DOHH2 (cell line): ENCODE results near the gene POTEF.
"Not testable (repeated sequence)": the region's sequence is repeated elsewhere in the genome, so short reads cannot be mapped to it uniquely, and the experiment has no call there.

ENCODE experiments used
- H3F3A ChIP-seq: fragments of 200-600 bp; sonication (generic), shearing (Covaris generic); 2 replicates; pipeline ENCODE4 v1.6.0; 2016; ENCODE audit warnings: antibody characterized with exemption, mild to moderate bottlenecking; ENCODE audit not compliant: control insufficient read depth, insufficient read depth
- H3K27ac ChIP-seq: fragments of 200-600 bp; sonication (generic); 2 replicates; pipeline ENCODE4 v1.5.1; 2014; ENCODE audit warnings: low read depth, mild to moderate bottlenecking, low read length, moderate library complexity
- H3K27me3 ChIP-seq: fragments of 200-600 bp; sonication (generic); 2 replicates; pipeline ENCODE4 v1.6.1; 2014; ENCODE audit warnings: mild to moderate bottlenecking, low read length, mixed read lengths; ENCODE audit not compliant: control insufficient read depth
- H3K36me3 ChIP-seq: fragments of 200-600 bp; sonication (generic); 2 replicates; pipeline ENCODE4 v1.6.1; 2014; ENCODE audit warnings: mild to moderate bottlenecking, low read length, moderate library complexity, mixed read lengths; ENCODE audit not compliant: control insufficient read depth
- H3K4me1 ChIP-seq: fragments of 200-600 bp; sonication (generic); 2 replicates; pipeline ENCODE4 v1.6.1; 2014; ENCODE audit warnings: mild to moderate bottlenecking, low read length, mixed read lengths; ENCODE audit not compliant: control insufficient read depth
- H3K4me2 ChIP-seq: fragments of 200-600 bp; sonication (generic); 2 replicates; pipeline ENCODE4 v1.6.0; 2014; ENCODE audit warnings: mild to moderate bottlenecking, low read length, moderate library complexity
- H3K4me3 ChIP-seq: fragments of 200-600 bp; sonication (generic); 2 replicates; pipeline ENCODE4 v1.5.1; 2014; ENCODE audit warnings: mild to moderate bottlenecking, low read length, mixed read lengths
- H3K79me2 ChIP-seq: fragments of 200-600 bp; sonication (generic); 2 replicates; pipeline ENCODE4 v1.6.1; 2014; ENCODE audit warnings: mild to moderate bottlenecking, low read length, mixed read lengths; ENCODE audit not compliant: control insufficient read depth
- H3K9me2 ChIP-seq: fragments of 200-600 bp; sonication (generic); replicated peaks from 2 replicates; pipeline ENCODE4 v1.6.1; 2014; ENCODE audit warnings: mild to moderate bottlenecking, low read length, mixed read lengths; ENCODE audit not compliant: control insufficient read depth
- H3K9me3 ChIP-seq: fragments of 200-600 bp; sonication (generic); 2 replicates; pipeline ENCODE4 v1.6.1; 2014; ENCODE audit warnings: antibody characterized with exemption, low read length, mixed read lengths; ENCODE audit not compliant: control insufficient read depth, insufficient read depth
- H4K20me1 ChIP-seq: fragments of 200-600 bp; sonication (generic); 2 replicates; pipeline ENCODE4 v1.6.0; 2014; ENCODE audit warnings: low read depth, mild to moderate bottlenecking, antibody characterized with exemption, low read length, moderate library complexity; ENCODE audit not compliant: control insufficient read depth, insufficient read depth
- CTCF ChIP-seq: fragments of 200-600 bp; sonication (generic); IDR thresholded peaks from one replicate; pipeline ENCODE4 v1.5.1; 2014; ENCODE audit warnings: antibody characterized with exemption, mild to moderate bottlenecking, low read depth, low read length; ENCODE audit not compliant: poor library complexity, severe bottlenecking
- EZH2phosphoT487 ChIP-seq: fragments of 200-600 bp; sonication (generic); IDR thresholded peaks from 2 replicates; pipeline ENCODE4 v1.6.1; 2017; ENCODE audit warnings: borderline replicate concordance, mild to moderate bottlenecking, antibody characterized with exemption, low read length, moderate library complexity, mixed read lengths

POTEF gene

DNA sequence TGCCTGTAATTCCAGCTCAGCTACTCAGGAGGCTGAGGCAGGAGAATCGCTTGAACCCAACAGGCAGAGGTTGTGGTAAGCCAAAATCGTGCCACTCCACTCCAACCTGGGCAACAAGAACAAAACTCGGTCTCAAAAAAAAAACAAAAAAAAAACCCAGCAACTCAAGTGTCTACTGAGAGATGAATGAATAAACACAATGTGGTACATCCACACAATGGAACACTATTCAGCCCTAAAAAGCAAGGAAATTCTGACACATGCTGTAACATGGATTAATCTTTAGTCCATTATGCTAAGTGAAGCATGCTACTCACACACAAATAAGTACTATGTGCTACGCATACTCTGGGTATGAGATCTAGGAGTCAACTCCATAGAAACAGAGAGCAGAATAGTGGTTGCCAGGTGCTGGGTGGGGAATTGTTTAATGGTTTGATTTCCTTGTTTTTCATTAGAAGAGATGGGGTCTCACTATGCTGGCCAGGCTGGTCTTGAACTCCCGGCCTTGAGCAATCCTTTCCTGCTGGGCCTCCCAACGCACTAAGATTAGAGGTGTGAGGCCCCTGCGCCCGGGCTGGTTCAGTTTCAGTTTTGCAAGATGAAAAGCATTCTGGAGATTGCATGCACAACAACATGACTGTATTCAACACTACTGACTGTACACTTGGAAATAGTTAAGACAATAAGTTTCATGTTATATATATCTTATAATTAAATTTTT, 36.4 kb upstream of the POTEF start:
- no peak overlapping the region for H3K4me2 ChIP-seq
- H3K27me3 ChIP-seq: no peaks in the 10 kb centered on the region
- H3K36me3 ChIP-seq: peaks cover 53% of the 10 kb centered on the region
- no peak overlapping the region for H3K27ac ChIP-seq
- no peaks in the 10 kb centered on the region for H4K20me1 ChIP-seq
- H3K4me3 ChIP-seq: no peak overlapping the region
- H3F3A ChIP-seq: no peaks in the 10 kb centered on the region
- H3K9me2 ChIP-seq: no peaks in the 10 kb centered on the region
- no peaks in the 10 kb centered on the region for H3K79me2 ChIP-seq
- no peak for TF ChIP-seq EZH2phosphoT487
- no peaks in the 10 kb centered on the region for H3K9me3 ChIP-seq
- no peaks in the 10 kb centered on the region for H3K4me1 ChIP-seq

GRCh38 chr2:130162968-130163367, 33.9 kb upstream of the POTEF start:
- peaks cover 42% of the 10 kb centered on the region for H3K36me3 ChIP-seq
- no peaks in the 10 kb centered on the region for H4K20me1 ChIP-seq
- no peaks in the 10 kb centered on the region for H3K9me2 ChIP-seq
- no peak for TF ChIP-seq CTCF
- TF ChIP-seq EZH2phosphoT487: no peak
- no peaks in the 10 kb centered on the region for H3K79me2 ChIP-seq
- H3K27me3 ChIP-seq: no peaks in the 10 kb centered on the region
- no peak overlapping the region for H3K4me2 ChIP-seq
- H3F3A ChIP-seq: no peaks in the 10 kb centered on the region
- peaks cover 24% of the 10 kb centered on the region for H3K4me1 ChIP-seq
- no peak overlapping the region for H3K27ac ChIP-seq
- no peak overlapping the region for H3K4me3 ChIP-seq
- no peaks in the 10 kb centered on the region for H3K9me3 ChIP-seq

DNA sequence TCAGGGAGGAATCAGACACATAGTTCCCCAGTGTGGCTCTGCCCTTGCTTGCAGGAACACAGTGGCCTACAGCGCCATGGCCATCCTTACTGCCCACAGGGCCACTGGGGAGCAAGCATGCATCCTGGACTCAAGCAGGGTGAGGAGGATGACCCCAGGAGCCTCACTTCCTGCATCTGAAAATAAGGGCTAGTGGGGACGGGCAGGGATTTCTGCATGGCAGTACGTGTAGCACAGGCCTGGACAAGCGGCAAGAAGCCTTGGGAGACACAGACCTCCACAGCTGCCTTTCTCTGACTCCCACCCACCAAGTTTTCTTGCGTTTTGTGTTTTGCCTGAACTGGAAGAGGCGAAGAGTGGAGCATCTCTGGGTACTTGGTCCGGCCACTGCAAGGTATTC, 33.5 kb upstream of the POTEF start:
- H3K79me2 ChIP-seq: not testable (repeated sequence)

GRCh38 chr2:130160838-130161705, 32.0 kb upstream of the POTEF start:
- H3K27me3 ChIP-seq, H3K79me2 ChIP-seq, H3K4me2 ChIP-seq, H3F3A ChIP-seq, H3K27ac ChIP-seq, H3K9me3 ChIP-seq, H4K20me1 ChIP-seq, H3K4me3 ChIP-seq, H3K9me2 ChIP-seq: not testable (repeated sequence)
- H3K4me1 ChIP-seq: peaks cover 33% of the 10 kb centered on the region
- peaks cover 32% of the 10 kb centered on the region for H3K36me3 ChIP-seq

More for the DNA sequence above, 33.5 kb upstream of the POTEF start:
- peaks cover 37% of the 10 kb centered on the region for H3K36me3 ChIP-seq
- not testable (repeated sequence) for H3F3A ChIP-seq, H3K4me2 ChIP-seq, H4K20me1 ChIP-seq, H3K9me2 ChIP-seq, H3K27me3 ChIP-seq, H3K4me3 ChIP-seq, H3K27ac ChIP-seq, H3K9me3 ChIP-seq
- H3K4me1 ChIP-seq: peaks cover 29% of the 10 kb centered on the region
